HepG2 (cell line): ENCODE data around the gene HOXD4.

Experiments used
- GABPA ChIP-seq, 2 experiments: IDR thresholded peaks; 2 replicates each; pipeline ENCODE4 v1.6.1; 2011 to 2016; ENCODE audit warnings: low read depth in 2 of 2, low read length in 1 of 2, missing biosample characterization in 1 of 2, missing genetic modification characterization in 1 of 2
- HMGXB4 ChIP-seq, 2 experiments: sonication (generic) in 1 of 2; formaldehyde crosslinking in 1 of 2; IDR thresholded peaks; 2 replicates each; pipeline versions ENCODE4 v1.4.0 to v1.6.1; 2018 to 2020; ENCODE audit warnings: missing genetic modification reagents in 2 of 2, borderline replicate concordance in 1 of 2, low read depth in 1 of 2, mild to moderate bottlenecking in 1 of 2, missing biosample characterization in 1 of 2
- MLX ChIP-seq: IDR thresholded peaks from 2 replicates; pipeline ENCODE4 v1.6.1; 2016
- MTA1 ChIP-seq: sonication (generic); formaldehyde crosslinking; IDR thresholded peaks from 2 replicates; pipeline ENCODE4 v1.4.0; 2020; ENCODE audit warnings: missing genetic modification reagents, mild to moderate bottlenecking, borderline replicate concordance
- PITX1 ChIP-seq: sonication (generic); formaldehyde crosslinking; IDR thresholded peaks from 2 replicates; pipeline ENCODE4 v1.5.1; 2020; ENCODE audit warnings: mild to moderate bottlenecking, missing genetic modification reagents
- REST ChIP-seq, 2 experiments: IDR thresholded peaks; 2 replicates each; pipeline ENCODE4 v1.6.1; 2011 to 2012; ENCODE audit warnings: low read length in 2 of 2, borderline replicate concordance in 1 of 2, low read depth in 1 of 2, mild to moderate bottlenecking in 1 of 2, moderate library complexity in 1 of 2
- SIN3A ChIP-seq: IDR thresholded peaks from 2 replicates; pipeline ENCODE4 v1.6.1; 2011; ENCODE audit warnings: low read depth, mild to moderate bottlenecking, control low read depth, low read length, borderline replicate concordance
- ZBTB34 ChIP-seq: sonication (generic); formaldehyde crosslinking; IDR thresholded peaks from 2 replicates; pipeline ENCODE4 v1.8.0; 2022; ENCODE audit warnings: mild to moderate bottlenecking, missing genetic modification reagents
- ZNF337 ChIP-seq: sonication (generic); formaldehyde crosslinking; IDR thresholded peaks from 2 replicates; pipeline ENCODE4 v1.5.1; 2020; ENCODE audit warnings: missing genetic modification reagents, low read depth, mild to moderate bottlenecking, borderline replicate concordance
- ZSCAN12 ChIP-seq: sonication (generic); formaldehyde crosslinking; IDR thresholded peaks from 2 replicates; pipeline ENCODE4 v1.9.0; 2021; ENCODE audit warnings: mild to moderate bottlenecking, missing genetic modification reagents

- TF ChIP-seq ZBTB34 (CRISPR knock-in tag) (no peak), GABPA (IDR thresholded peaks at IDR 0.05; ENCODE audit: low read depth, low read length) (no peak), GABPA (CRISPR knock-in tag; IDR thresholded peaks at IDR 0.05; ENCODE audit: low read depth) (no peak), HMGXB4 (CRISPR knock-in tag; IDR thresholded peaks at IDR 0.05; ENCODE audit: borderline replicate concordance in 1 of 2, low read depth in 1 of 2) (no peak), MLX (CRISPR knock-in tag) (no peak), MTA1 (CRISPR knock-in tag) (no peak), SIN3A (no peak), ZNF337 (CRISPR knock-in tag) (no peak), ZSCAN12 (CRISPR knock-in tag) (no peak), REST (IDR thresholded peaks at IDR 0.05; ENCODE audit: borderline replicate concordance in 1 of 2, low read depth in 1 of 2, low read length in 2 of 2) (no peak), PITX1 (CRISPR knock-in tag) (no peak)
These were observed 38.7 kb upstream of the HOXD4 start for GRCh38 chr2:176112375-176113302.
